Sigmoid colon (tissue), 4 donors: ENCODE results near the gene IL23R.

ENCODE experiments used
- EP300 ChIP-seq, 4 donors: sonication (generic); formaldehyde crosslinking; IDR thresholded peaks; one replicate each; pipeline ENCODE4 v1.6.1; 2017; ENCODE audit warnings: antibody characterized with exemption in 4 of 4
- POLR2AphosphoS5 ChIP-seq, 4 donors: sonication (generic); formaldehyde crosslinking; IDR thresholded peaks; one replicate each; pipeline ENCODE4 v1.6.1; 2017; ENCODE audit warnings: antibody characterized with exemption in 4 of 4

GRCh38 chr1:67133177-67133576 lies 33.1 kb upstream of the IL23R start:
- TF ChIP-seq EP300 (IDR thresholded peaks at IDR 0.05) (no peak), POLR2AphosphoS5 (IDR thresholded peaks at IDR 0.05) (no peak)
